Osteoblast (primary cell): ENCODE results near the gene RAD50. TPM values are rescaled to one million over a fixed set of nuclear protein-coding genes. Genes with fewer than 3 reads are reported as not detected.

Source experiments
- DNase-seq: peaks from one replicate; pipeline ENCODE4 v3.0.0; 2011; ENCODE audit warnings: low spot score, mixed read lengths; ENCODE audit not compliant: insufficient read length; ENCODE audit errors: missing footprints
- H2AFZ ChIP-seq: 2 replicates; pipeline ENCODE4 v1.6.0; 2011; ENCODE audit warnings: mild to moderate bottlenecking, low read length
- H3K27ac ChIP-seq: 2 replicates; pipeline ENCODE4 v1.5.1; 2011; ENCODE audit warnings: mild to moderate bottlenecking, low read depth, low read length, moderate library complexity
- H3K27me3 ChIP-seq: 2 replicates; pipeline ENCODE4 v1.6.0; 2012; ENCODE audit warnings: mild to moderate bottlenecking, control low read depth, inconsistent platforms, low read length, moderate library complexity; ENCODE audit not compliant: insufficient read depth
- H3K36me3 ChIP-seq: 2 replicates; pipeline ENCODE4 v1.5.1; 2011; ENCODE audit warnings: mild to moderate bottlenecking, low read length, control low read depth, moderate library complexity; ENCODE audit not compliant: insufficient read depth
- H3K4me1 ChIP-seq: 2 replicates; pipeline ENCODE4 v1.5.1; 2011; ENCODE audit warnings: mild to moderate bottlenecking, low read length, control low read depth, moderate library complexity; ENCODE audit not compliant: insufficient read depth
- H3K4me2 ChIP-seq: 2 replicates; pipeline ENCODE4 v1.6.0; 2011; ENCODE audit warnings: mild to moderate bottlenecking, low read length; ENCODE audit not compliant: insufficient read depth
- H3K4me3 ChIP-seq: fragments of 200-600 bp; sonication (generic); 3 replicates; pipeline ENCODE4 v1.5.1; 2012; ENCODE audit warnings: mild to moderate bottlenecking, low read length, inconsistent platforms; ENCODE audit not compliant: insufficient read depth
- H3K79me2 ChIP-seq: 2 replicates; pipeline ENCODE4 v1.6.0; 2012; ENCODE audit warnings: mild to moderate bottlenecking, low read length, control low read depth, inconsistent platforms; ENCODE audit not compliant: insufficient read depth
- H3K9me3 ChIP-seq: 2 replicates; pipeline ENCODE4 v1.5.1; 2011; ENCODE audit warnings: low read depth, low read length, control low read depth
- H4K20me1 ChIP-seq: 2 replicates; pipeline ENCODE4 v1.6.0; 2012; ENCODE audit warnings: mild to moderate bottlenecking, low read length, control low read depth; ENCODE audit not compliant: insufficient read depth
- CTCF ChIP-seq: IDR thresholded peaks from 2 replicates; pipeline ENCODE4 v1.5.1; 2011; ENCODE audit warnings: mild to moderate bottlenecking, low read depth, low read length, moderate library complexity; ENCODE audit errors: extremely low read depth
- total RNA-seq: library from RNA; depleted of rRNA; stranded (reverse); fragments of >200 nt; gene quantifications from 2 replicates; pipeline ENCODE4 v1.2.3, GENCODE V29; 2012

The RAD50 gene
- total RNA-seq, 1 donor = 39.4 TPM

GRCh38 chr5:132635873-132636272 is 79.1 kb downstream of the RAD50 start:
- no peaks in the 10 kb centered on the region for H3K9me3 ChIP-seq
- H3K36me3 ChIP-seq = peaks cover 24% of the 10 kb centered on the region
- H4K20me1 ChIP-seq = no peaks in the 10 kb centered on the region
- TF ChIP-seq CTCF = no peak
- H3K27ac ChIP-seq = no peak overlapping the region
- DNase-seq = no peak
- no peaks in the 10 kb centered on the region for H3K27me3 ChIP-seq
- H3K4me3 ChIP-seq = no peak overlapping the region
- no peaks in the 10 kb centered on the region for H3K79me2 ChIP-seq
- H3K4me1 ChIP-seq = no peaks in the 10 kb centered on the region
- no peak overlapping the region for H2AFZ ChIP-seq
- H3K4me2 ChIP-seq = no peak overlapping the region

- DNase-seq = no peak
These were observed 80.5 kb downstream of the RAD50 start for GRCh38 chr5:132637241-132637640.

GRCh38 chr5:132639706-132640130 is 82.9 kb downstream of the RAD50 start:
- no peak for DNase-seq
- H3K4me2 ChIP-seq = no peak overlapping the region
- H3K4me3 ChIP-seq = no peak overlapping the region
- H2AFZ ChIP-seq = no peak overlapping the region
- no peak for TF ChIP-seq CTCF
- no peak overlapping the region for H3K27ac ChIP-seq
- H4K20me1 ChIP-seq = no peaks in the 10 kb centered on the region
- no peaks in the 10 kb centered on the region for H3K9me3 ChIP-seq
- no peaks in the 10 kb centered on the region for H3K4me1 ChIP-seq
- no peaks in the 10 kb centered on the region for H3K79me2 ChIP-seq
- no peaks in the 10 kb centered on the region for H3K27me3 ChIP-seq
- H3K36me3 ChIP-seq = peaks cover 45% of the 10 kb centered on the region

More at GRCh38 chr5:132637241-132637640, 80.5 kb downstream of the RAD50 start:
- no peaks in the 10 kb centered on the region for H3K79me2 ChIP-seq
- H3K4me3 ChIP-seq = no peak overlapping the region
- H3K4me1 ChIP-seq = no peaks in the 10 kb centered on the region
- peaks cover 35% of the 10 kb centered on the region for H3K36me3 ChIP-seq
- no peaks in the 10 kb centered on the region for H4K20me1 ChIP-seq
- no peak overlapping the region for H3K4me2 ChIP-seq
- no peaks in the 10 kb centered on the region for H3K9me3 ChIP-seq
- no peak for TF ChIP-seq CTCF
- no peaks in the 10 kb centered on the region for H3K27me3 ChIP-seq
- H2AFZ ChIP-seq = no peak overlapping the region
- H3K27ac ChIP-seq = no peak overlapping the region

GRCh38 chr5:132640613-132641012 is 83.8 kb downstream of the RAD50 start:
- no peak overlapping the region for H3K4me2 ChIP-seq
- no peaks in the 10 kb centered on the region for H3K4me1 ChIP-seq
- H3K36me3 ChIP-seq = peaks cover 45% of the 10 kb centered on the region
- no peak for TF ChIP-seq CTCF
- DNase-seq = no peak
- no peaks in the 10 kb centered on the region for H3K9me3 ChIP-seq
- H2AFZ ChIP-seq = no peak overlapping the region
- no peak overlapping the region for H3K4me3 ChIP-seq
- no peaks in the 10 kb centered on the region for H3K27me3 ChIP-seq
- no peaks in the 10 kb centered on the region for H3K79me2 ChIP-seq
- no peak overlapping the region for H3K27ac ChIP-seq
- H4K20me1 ChIP-seq = no peaks in the 10 kb centered on the region
